ENCODE data around the gene OR2A14. TPM values are rescaled to one million over a fixed set of nuclear protein-coding genes. Genes with fewer than 3 reads are reported as not detected.

The OR2A14 gene
- total and polyA plus RNA-seq, 10 of the 15 experiments (the other 5 are each of a cell fraction or from before 2014, with no cell fraction given), result not detected

GRCh38 chr7:144109283-144109682 lies 13.7 kb upstream of the OR2A14 start, which contains the start of gene OR2A2 (continued):
- TF ChIP-seq REST (IDR thresholded peaks at IDR 0.05; ENCODE audit: low read depth, low read length) (no peak), RAD21 (IDR thresholded peaks at IDR 0.05; ENCODE audit: insufficient read depth, low read depth, low read length) (no peak), STAT1 (conservative IDR thresholded peaks at IDR 0.05) (no peak), FOS (IDR thresholded peaks at IDR 0.05; ENCODE audit: borderline replicate concordance, extremely low read depth, insufficient read length) (no peak)

DNA sequence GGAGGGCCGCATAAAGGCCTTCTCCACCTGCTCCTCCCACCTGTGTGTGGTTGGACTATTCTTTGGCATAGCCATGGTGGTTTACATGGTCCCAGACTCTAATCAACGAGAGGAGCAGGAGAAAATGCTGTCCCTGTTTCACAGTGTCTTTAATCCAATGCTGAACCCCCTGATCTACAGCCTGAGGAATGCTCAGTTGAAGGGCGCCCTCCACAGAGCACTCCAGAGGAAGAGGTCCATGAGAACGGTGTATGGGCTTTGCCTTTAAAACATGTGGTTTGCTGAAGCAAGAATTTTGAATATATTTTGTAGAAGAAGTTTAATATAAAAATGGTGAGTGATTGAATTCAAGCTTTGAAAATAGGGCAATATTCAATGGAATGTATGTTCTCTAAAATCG lies 12.7 kb upstream of the OR2A14 start:
- no peaks in the 10 kb centered on the region for H3K27me3 ChIP-seq (replicated peaks in 1 of 2; ENCODE audit: control insufficient read depth in 2 of 2, insufficient read depth in 2 of 2, low read length in 1 of 2)
- POLR2A ChIA-PET, result no interaction called here
- intact Hi-C loops (cut with micrococcal nuclease; ENCODE audit: unreplicated experiment) (no loop called here), in situ Hi-C loops (cut with MboI) (no loop called here)
- SMC1A ChIA-PET (ENCODE audit: uncharacterized antibody, unreplicated experiment), result no interaction called here
- H3K27ac ChIP-seq (ENCODE audit: control insufficient read depth, insufficient read depth), result no peak overlapping the region
- H4K20me1 ChIP-seq (ENCODE audit: control insufficient read depth, insufficient read depth), result no peaks in the 10 kb centered on the region
- H3K36me3 ChIP-seq (ENCODE audit: control insufficient read depth in 2 of 2, insufficient read depth in 2 of 2, low read length in 1 of 2), result no peaks in the 10 kb centered on the region
- FAIRE-seq, result no peak
- RAD21 ChIA-PET (ENCODE audit: unreplicated experiment), result no interaction called here
- no peaks in the 10 kb centered on the region for H3K4me1 ChIP-seq (ENCODE audit: control insufficient read depth, insufficient read depth, low read length)
- H3K9ac ChIP-seq (ENCODE audit: control insufficient read depth, insufficient read depth, low read length), result no peak overlapping the region
- no peak for ATAC-seq
- CTCF ChIA-PET, result no interaction called here
- no TSS peak for BruUV-seq (replicated peaks)
- 15% methylated on average over 5 of the region's 5 CpGs for WGBS (ENCODE audit: insufficient coverage, insufficient replicate concordance, low lambda C conversion rate, missing lambda C conversion rate)
- no peak overlapping the region for H3K4me3 ChIP-seq
- no peak for DNase-seq (ENCODE audit: low read depth, low spot score)
- no peak overlapping the region for H2AFZ ChIP-seq (ENCODE audit: control insufficient read depth, low read depth, low read length)
- H3K79me2 ChIP-seq (ENCODE audit: control insufficient read depth, insufficient read depth, low read length), result no peaks in the 10 kb centered on the region
- no peak overlapping the region for H3K4me2 ChIP-seq (ENCODE audit: control insufficient read depth, insufficient read depth)
- no peaks in the 10 kb centered on the region for H3K9me3 ChIP-seq (replicated peaks; ENCODE audit: control insufficient read depth, insufficient read depth, low read length)
- TF ChIP-seq, protein P1, sequence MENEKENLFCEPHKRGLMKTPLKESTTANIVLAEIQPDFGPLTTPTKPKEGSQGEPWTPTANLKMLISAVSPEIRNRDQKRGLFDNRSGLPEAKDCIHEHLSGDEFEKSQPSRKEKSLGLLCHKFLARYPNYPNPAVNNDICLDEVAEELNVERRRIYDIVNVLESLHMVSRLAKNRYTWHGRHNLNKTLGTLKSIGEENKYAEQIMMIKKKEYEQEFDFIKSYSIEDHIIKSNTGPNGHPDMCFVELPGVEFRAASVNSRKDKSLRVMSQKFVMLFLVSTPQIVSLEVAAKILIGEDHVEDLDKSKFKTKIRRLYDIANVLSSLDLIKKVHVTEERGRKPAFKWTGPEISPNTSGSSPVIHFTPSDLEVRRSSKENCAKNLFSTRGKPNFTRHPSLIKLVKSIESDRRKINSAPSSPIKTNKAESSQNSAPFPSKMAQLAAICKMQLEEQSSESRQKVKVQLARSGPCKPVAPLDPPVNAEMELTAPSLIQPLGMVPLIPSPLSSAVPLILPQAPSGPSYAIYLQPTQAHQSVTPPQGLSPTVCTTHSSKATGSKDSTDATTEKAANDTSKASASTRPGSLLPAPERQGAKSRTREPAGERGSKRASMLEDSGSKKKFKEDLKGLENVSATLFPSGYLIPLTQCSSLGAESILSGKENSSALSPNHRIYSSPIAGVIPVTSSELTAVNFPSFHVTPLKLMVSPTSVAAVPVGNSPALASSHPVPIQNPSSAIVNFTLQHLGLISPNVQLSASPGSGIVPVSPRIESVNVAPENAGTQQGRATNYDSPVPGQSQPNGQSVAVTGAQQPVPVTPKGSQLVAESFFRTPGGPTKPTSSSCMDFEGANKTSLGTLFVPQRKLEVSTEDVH (IDR thresholded peaks at IDR 0.05; ENCODE audit: low read depth, partially characterized antibody), result no peak
- no peak for TF ChIP-seq LARP7 (IDR thresholded peaks at IDR 0.05)
- TF ChIP-seq SMARCA5 (IDR thresholded peaks at IDR 0.05), result no peak
- no peak for TF ChIP-seq NFYB (IDR thresholded peaks at IDR 0.05; ENCODE audit: insufficient read depth, low read depth, low read length)
- no peak for TF ChIP-seq SRF (IDR thresholded peaks at IDR 0.05; ENCODE audit: low read depth in 2 of 2, low read length in 2 of 2)
- TF ChIP-seq, protein P2, sequence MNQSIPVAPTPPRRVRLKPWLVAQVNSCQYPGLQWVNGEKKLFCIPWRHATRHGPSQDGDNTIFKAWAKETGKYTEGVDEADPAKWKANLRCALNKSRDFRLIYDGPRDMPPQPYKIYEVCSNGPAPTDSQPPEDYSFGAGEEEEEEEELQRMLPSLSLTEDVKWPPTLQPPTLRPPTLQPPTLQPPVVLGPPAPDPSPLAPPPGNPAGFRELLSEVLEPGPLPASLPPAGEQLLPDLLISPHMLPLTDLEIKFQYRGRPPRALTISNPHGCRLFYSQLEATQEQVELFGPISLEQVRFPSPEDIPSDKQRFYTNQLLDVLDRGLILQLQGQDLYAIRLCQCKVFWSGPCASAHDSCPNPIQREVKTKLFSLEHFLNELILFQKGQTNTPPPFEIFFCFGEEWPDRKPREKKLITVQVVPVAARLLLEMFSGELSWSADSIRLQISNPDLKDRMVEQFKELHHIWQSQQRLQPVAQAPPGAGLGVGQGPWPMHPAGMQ (IDR thresholded peaks at IDR 0.05; ENCODE audit: borderline replicate concordance), result no peak
- TF ChIP-seq, protein P3, sequence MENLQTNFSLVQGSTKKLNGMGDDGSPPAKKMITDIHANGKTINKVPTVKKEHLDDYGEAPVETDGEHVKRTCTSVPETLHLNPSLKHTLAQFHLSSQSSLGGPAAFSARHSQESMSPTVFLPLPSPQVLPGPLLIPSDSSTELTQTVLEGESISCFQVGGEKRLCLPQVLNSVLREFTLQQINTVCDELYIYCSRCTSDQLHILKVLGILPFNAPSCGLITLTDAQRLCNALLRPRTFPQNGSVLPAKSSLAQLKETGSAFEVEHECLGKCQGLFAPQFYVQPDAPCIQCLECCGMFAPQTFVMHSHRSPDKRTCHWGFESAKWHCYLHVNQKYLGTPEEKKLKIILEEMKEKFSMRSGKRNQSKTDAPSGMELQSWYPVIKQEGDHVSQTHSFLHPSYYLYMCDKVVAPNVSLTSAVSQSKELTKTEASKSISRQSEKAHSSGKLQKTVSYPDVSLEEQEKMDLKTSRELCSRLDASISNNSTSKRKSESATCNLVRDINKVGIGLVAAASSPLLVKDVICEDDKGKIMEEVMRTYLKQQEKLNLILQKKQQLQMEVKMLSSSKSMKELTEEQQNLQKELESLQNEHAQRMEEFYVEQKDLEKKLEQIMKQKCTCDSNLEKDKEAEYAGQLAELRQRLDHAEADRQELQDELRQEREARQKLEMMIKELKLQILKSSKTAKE (IDR thresholded peaks at IDR 0.05; ENCODE audit: low read depth, poor library complexity, severe bottlenecking), result no peak
- no peak for TF ChIP-seq CHD4 (IDR thresholded peaks at IDR 0.05)

All from GM12878 (cell line).